Effector memory CD4-positive, alpha-beta T cell (primary cell): ENCODE results near the gene CYP46A1.

Experiments
- DNase-seq, 3 donors: peaks; one replicate each; pipeline ENCODE4 v3.0.0-alpha.2; 2020
- H3K27ac ChIP-seq: 2 replicates; pipeline ENCODE4 v1.7.0; 2013; ENCODE audit warnings: mild to moderate bottlenecking, low read length, moderate library complexity; ENCODE audit not compliant: insufficient read depth, poor library complexity, severe bottlenecking
- H3K27me3 ChIP-seq: replicated peaks from 2 replicates; pipeline ENCODE4 v1.7.0; 2013; ENCODE audit warnings: mild to moderate bottlenecking, low read length; ENCODE audit not compliant: insufficient read depth, control insufficient read depth, poor library complexity, severe bottlenecking
- H3K36me3 ChIP-seq: 2 replicates; pipeline ENCODE4 v1.7.0; 2013; ENCODE audit warnings: mild to moderate bottlenecking, low read length, moderate library complexity; ENCODE audit not compliant: control insufficient read depth, insufficient read depth
- H3K4me1 ChIP-seq: 2 replicates; pipeline ENCODE4 v1.7.0; 2013; ENCODE audit warnings: low read length, mild to moderate bottlenecking; ENCODE audit not compliant: control insufficient read depth, insufficient read depth, poor library complexity, severe bottlenecking
- H3K4me3 ChIP-seq: 2 replicates; pipeline ENCODE4 v1.7.0; 2013; ENCODE audit warnings: low read length, low read depth, mild to moderate bottlenecking; ENCODE audit not compliant: insufficient read depth, poor library complexity, severe bottlenecking
- H3K9me3 ChIP-seq: 2 replicates; pipeline ENCODE4 v1.7.0; 2013; ENCODE audit warnings: mild to moderate bottlenecking, low read length, moderate library complexity; ENCODE audit not compliant: control insufficient read depth

The CYP46A1 gene

GRCh38 chr14:99764222-99764706, 80.2 kb downstream of the CYP46A1 start:
- Histone ChIP-seq H3K4me3 (no peak overlapping the region), H3K36me3 (no peaks in the 10 kb centered on the region), H3K27ac (no peak overlapping the region), H3K4me1 (no peaks in the 10 kb centered on the region), H3K9me3 (no peaks in the 10 kb centered on the region), H3K27me3 (no peaks in the 10 kb centered on the region)
- no peak for DNase-seq

DNA sequence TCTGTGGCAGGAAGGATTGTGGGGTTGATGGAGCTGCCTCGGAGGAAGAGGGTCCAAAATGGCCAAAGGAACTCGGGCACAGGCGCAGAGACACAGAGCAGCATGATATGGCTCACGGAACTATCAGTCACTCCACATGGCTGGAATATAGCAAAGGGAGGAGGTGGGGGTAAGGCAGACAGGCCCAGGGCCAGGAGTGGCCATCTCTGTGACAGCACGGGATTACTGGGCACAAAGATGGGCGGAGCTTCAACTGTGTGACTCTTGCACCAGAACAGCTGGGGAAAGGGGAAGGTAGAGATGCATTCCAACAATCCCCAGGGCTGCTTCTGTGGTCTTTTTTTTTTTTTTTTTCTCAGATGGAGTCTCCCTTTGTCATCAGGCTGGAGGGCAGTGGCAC, 84.3 kb downstream of the CYP46A1 start:
- Histone ChIP-seq H3K27ac (no peak overlapping the region), H3K27me3 (no peaks in the 10 kb centered on the region), H3K4me1 (no peaks in the 10 kb centered on the region), H3K36me3 (no peaks in the 10 kb centered on the region), H3K4me3 (no peak overlapping the region), H3K9me3 (no peaks in the 10 kb centered on the region)
- DNase-seq = no peak

DNA sequence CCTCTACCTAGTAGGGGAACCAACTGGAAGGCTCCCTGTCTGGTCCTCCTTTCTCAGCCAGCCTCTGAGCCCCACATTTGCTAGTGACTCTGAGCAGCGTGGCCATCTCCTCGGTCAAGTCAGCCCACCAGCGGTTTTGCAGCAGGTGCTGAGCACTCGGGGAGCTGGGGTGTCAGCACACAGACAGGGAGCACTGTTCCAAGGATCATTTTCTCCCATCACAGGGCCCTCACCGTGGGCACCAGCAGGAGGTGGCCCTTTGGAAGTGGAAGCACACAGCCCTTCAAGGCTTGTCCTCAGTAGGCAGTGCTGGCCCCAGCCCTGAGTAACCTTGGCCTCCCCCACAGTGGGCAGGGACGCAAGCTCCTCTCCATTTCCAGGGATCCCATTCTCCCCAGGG, 85.0 kb downstream of the CYP46A1 start:
- Histone ChIP-seq H3K36me3 (no peaks in the 10 kb centered on the region), H3K4me1 (no peaks in the 10 kb centered on the region), H3K27ac (no peak overlapping the region), H3K4me3 (no peak overlapping the region), H3K9me3 (no peaks in the 10 kb centered on the region), H3K27me3 (no peaks in the 10 kb centered on the region)
- no peak for DNase-seq

GRCh38 chr14:99769799-99770198, 85.7 kb downstream of the CYP46A1 start:
- no peak for DNase-seq
- Histone ChIP-seq H3K36me3 (no peaks in the 10 kb centered on the region), H3K9me3 (no peaks in the 10 kb centered on the region), H3K27ac (no peak overlapping the region), H3K4me3 (no peak overlapping the region), H3K27me3 (no peaks in the 10 kb centered on the region), H3K4me1 (no peaks in the 10 kb centered on the region)

- no peaks in the 10 kb centered on the region for H3K4me1 ChIP-seq
- no peaks in the 10 kb centered on the region for H3K9me3 ChIP-seq
- no peak for DNase-seq
- no peak overlapping the region for H3K27ac ChIP-seq
- no peaks in the 10 kb centered on the region for H3K27me3 ChIP-seq
- H3K4me3 ChIP-seq = no peak overlapping the region
- no peaks in the 10 kb centered on the region for H3K36me3 ChIP-seq
Observed at GRCh38 chr14:99772371-99773283, 88.5 kb downstream of the CYP46A1 start.

DNA sequence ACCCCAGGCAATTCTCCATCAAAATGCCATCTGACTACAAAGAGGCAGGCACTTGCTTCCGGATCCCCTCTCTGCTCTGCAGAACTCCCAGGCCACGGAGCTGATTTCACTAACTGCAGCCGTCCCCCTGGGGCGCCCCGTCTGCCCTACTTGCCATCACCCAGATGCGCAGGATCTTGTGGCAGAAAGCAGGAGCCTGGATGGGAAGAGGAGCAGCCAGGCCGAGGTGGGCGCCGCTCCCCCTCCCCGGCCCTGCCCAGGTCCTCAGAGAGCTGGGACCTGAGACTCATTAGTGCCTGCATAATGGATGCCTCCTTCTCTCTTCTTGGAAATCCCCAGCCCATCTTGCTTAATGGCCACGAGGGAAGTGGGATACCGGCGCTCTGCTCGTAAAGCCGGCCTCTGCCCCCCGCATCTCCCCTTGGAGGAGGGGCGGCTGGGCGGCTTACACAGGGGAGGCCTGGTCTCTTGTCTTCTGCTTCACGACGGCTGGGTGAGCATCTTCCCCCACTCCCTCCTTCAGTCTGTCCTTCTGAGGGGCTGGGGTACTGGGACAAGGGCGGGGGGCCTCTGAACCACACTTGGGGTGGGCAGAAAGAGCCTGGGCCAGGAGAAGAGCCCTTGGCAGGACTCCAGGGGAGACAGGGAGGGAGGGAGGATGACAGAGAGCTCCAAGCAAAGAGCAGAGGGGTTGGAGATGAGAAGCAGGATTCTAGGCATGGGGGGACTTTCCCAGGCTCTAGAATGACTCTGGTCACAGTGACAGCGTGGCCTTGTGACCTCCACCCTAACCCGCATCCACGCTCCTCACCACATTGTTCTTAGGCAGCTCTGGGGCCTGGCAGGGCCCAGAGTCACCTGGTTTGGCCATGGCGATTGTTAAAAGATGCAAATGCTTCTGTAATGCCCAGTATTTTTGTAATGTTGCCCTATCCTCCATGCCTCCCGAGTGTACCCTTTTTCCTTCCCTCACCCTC, 89.7 kb downstream of the CYP46A1 start:
- DNase-seq = no peak
- Histone ChIP-seq H3K36me3 (no peaks in the 10 kb centered on the region), H3K4me1 (no peaks in the 10 kb centered on the region), H3K9me3 (no peaks in the 10 kb centered on the region), H3K27me3 (no peaks in the 10 kb centered on the region), H3K4me3 (no peak overlapping the region), H3K27ac (no peak overlapping the region)

DNA sequence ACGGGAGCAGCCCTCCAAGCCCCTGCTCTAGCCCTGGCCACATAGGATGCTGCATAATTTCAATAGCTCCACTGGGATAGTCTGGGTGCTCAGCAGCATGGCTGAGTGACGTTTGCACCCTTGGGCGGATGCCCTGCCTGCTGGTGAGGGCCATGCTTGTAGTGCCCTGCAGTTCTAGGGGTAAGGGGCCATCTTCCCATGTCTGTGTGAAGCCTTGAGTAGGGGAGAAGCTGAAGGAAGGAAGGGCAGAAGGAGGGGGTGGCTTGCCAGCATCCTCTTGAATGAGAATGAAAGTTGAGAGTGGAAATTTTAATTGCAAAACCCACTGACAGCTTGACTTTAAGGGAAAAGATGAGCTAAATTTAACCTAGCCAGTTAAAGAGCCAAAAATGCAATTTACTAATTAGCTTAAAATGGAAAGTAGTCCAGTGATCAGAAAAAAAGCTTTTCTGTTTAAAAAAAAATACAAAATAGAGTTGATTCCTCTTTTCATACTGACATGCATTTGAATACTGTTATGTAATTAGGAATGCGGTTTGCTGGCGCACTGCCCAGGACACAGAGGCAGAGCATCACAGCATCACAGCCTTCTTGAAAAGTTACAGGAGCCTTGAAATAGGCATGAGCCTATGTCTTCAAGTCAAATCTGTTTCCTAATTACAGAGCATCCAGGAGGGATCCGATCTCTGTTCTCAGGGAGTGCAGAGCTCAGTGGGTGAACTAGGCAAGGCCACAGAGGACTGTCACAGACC, 90.6 kb downstream of the CYP46A1 start:
- no peaks in the 10 kb centered on the region for H3K27me3 ChIP-seq
- H3K36me3 ChIP-seq = no peaks in the 10 kb centered on the region
- no peak overlapping the region for H3K27ac ChIP-seq
- no peak for DNase-seq
- H3K9me3 ChIP-seq = no peaks in the 10 kb centered on the region
- no peak overlapping the region for H3K4me3 ChIP-seq
- no peaks in the 10 kb centered on the region for H3K4me1 ChIP-seq

- no peaks in the 10 kb centered on the region for H3K9me3 ChIP-seq
- H3K4me3 ChIP-seq = no peak overlapping the region
- no peak overlapping the region for H3K27ac ChIP-seq
- no peaks in the 10 kb centered on the region for H3K36me3 ChIP-seq
- no peaks in the 10 kb centered on the region for H3K4me1 ChIP-seq
- H3K27me3 ChIP-seq = no peaks in the 10 kb centered on the region
- DNase-seq = no peak
Observed at GRCh38 chr14:99775351-99775750, 91.3 kb downstream of the CYP46A1 start.
